IPS DF 6.9 (cell line): Measurements from ENCODE around the gene IRAK1.
A peak's percentile ranks its signal among the peaks of the same experiment; 100 is the strongest.

Experiments
- DNase-seq: peaks from one replicate; pipeline ENCODE4 v3.0.0-alpha.2; 2013; ENCODE audit warnings: low read depth, low spot score
- H3K27ac ChIP-seq: one replicate; pipeline ENCODE4 v1.5.1; 2013; ENCODE audit warnings: low read length, control low read depth
- H3K27me3 ChIP-seq: 2 replicates; pipeline ENCODE4 v1.6.1; 2013; ENCODE audit warnings: mild to moderate bottlenecking, low read length; ENCODE audit not compliant: control insufficient read depth, insufficient read depth
- H3K36me3 ChIP-seq: 2 replicates; pipeline ENCODE4 v1.6.1; 2013; ENCODE audit warnings: low read length; ENCODE audit not compliant: control insufficient read depth, insufficient read depth
- H3K4me1 ChIP-seq: 2 replicates; pipeline ENCODE4 v1.6.1; 2013; ENCODE audit warnings: low read length; ENCODE audit not compliant: control insufficient read depth, insufficient read depth
- H3K4me3 ChIP-seq: 2 replicates; pipeline ENCODE4 v1.5.1; 2013; ENCODE audit warnings: mild to moderate bottlenecking, low read length
- H3K9me3 ChIP-seq: 2 replicates; pipeline ENCODE4 v1.6.1; 2013; ENCODE audit warnings: low read length, inconsistent platforms; ENCODE audit not compliant: control insufficient read depth, insufficient read depth
- WGBS: extraction: QIAGEN DNeasy Blood & Tissue Kit; methylation state at CpG from one replicate; pipeline ENCODE4 v1.1.7; 2013; ENCODE audit warnings: mixed read lengths, missing lambda C conversion rate; ENCODE audit not compliant: insufficient read length, insufficient coverage; 5-methylcytosine and 5-hydroxymethylcytosine counted together

IRAK1 gene

GRCh38 chrX:154019633-154020528 is at the start of gene IRAK1:
Gene IRAK1 (minus strand): TSS chrX:154019902. CDS start chrX:154019812, 90 bp downstream.
- H3K27me3 ChIP-seq = no peaks in the 10 kb centered on the region
- H3K36me3 ChIP-seq = peaks cover 7% of the 10 kb centered on the region; the same call in 1 of the 2 replicates
- peak within 1 kb of the TSS; percentile 23; the same call in 1 of the 2 replicates for H3K4me3 ChIP-seq
- H3K27ac ChIP-seq = no peak within 1 kb of the TSS
- no peak for DNase-seq
- no CpG with 5 or more reads among the region's 99 CpGs for WGBS
- peaks cover 8% of the 10 kb centered on the region for H3K4me1 ChIP-seq
- H3K9me3 ChIP-seq = no peaks in the 10 kb centered on the region

- DNase-seq = no peak
- Histone ChIP-seq H3K36me3 (no peaks in the 10 kb centered on the region), H3K4me1 (no peaks in the 10 kb centered on the region), H3K9me3 (no peaks in the 10 kb centered on the region), H3K27me3 (no peaks in the 10 kb centered on the region), H3K27ac (no peak overlapping the region), H3K4me3 (no peak overlapping the region)
- WGBS = no CpG with 5 or more reads among the region's 3 CpGs
Measured at GRCh38 chrX:154068560-154068959, 48.9 kb upstream of the IRAK1 start.

- no peak for DNase-seq
- Histone ChIP-seq H3K27me3 (no peaks in the 10 kb centered on the region), H3K4me1 (no peaks in the 10 kb centered on the region), H3K27ac (no peak overlapping the region), H3K9me3 (no peaks in the 10 kb centered on the region), H3K4me3 (no peak overlapping the region), H3K36me3 (no peaks in the 10 kb centered on the region)
- no CpG with 5 or more reads among the region's 9 CpGs for WGBS
Measured at GRCh38 chrX:154064637-154065435, 45.1 kb upstream of the IRAK1 start.

- no peak overlapping the region for H3K27ac ChIP-seq
- no peaks in the 10 kb centered on the region for H3K4me1 ChIP-seq
- no peaks in the 10 kb centered on the region for H3K36me3 ChIP-seq
- H3K4me3 ChIP-seq = no peak overlapping the region
- no CpG with 5 or more reads among the region's 4 CpGs for WGBS
- no peak for DNase-seq
- H3K9me3 ChIP-seq = no peaks in the 10 kb centered on the region
- H3K27me3 ChIP-seq = no peaks in the 10 kb centered on the region
Measured at GRCh38 chrX:154063234-154063633, 43.5 kb upstream of the IRAK1 start.

GRCh38 chrX:154061801-154062200 is 42.1 kb upstream of the IRAK1 start:
- Histone ChIP-seq H3K27me3 (no peaks in the 10 kb centered on the region), H3K36me3 (no peaks in the 10 kb centered on the region), H3K27ac (no peak overlapping the region), H3K9me3 (no peaks in the 10 kb centered on the region), H3K4me3 (no peak overlapping the region), H3K4me1 (no peaks in the 10 kb centered on the region)
- no peak for DNase-seq
- WGBS = no CpG with 5 or more reads among the region's 8 CpGs

GRCh38 chrX:154059729-154060245 is 40.1 kb upstream of the IRAK1 start:
- no peak for DNase-seq
- Histone ChIP-seq H3K27ac (no peak overlapping the region), H3K4me3 (no peak overlapping the region), H3K27me3 (no peaks in the 10 kb centered on the region), H3K9me3 (no peaks in the 10 kb centered on the region), H3K36me3 (no peaks in the 10 kb centered on the region), H3K4me1 (no peaks in the 10 kb centered on the region)
- no CpG with 5 or more reads among the region's 5 CpGs for WGBS

- no peaks in the 10 kb centered on the region for H3K27me3 ChIP-seq
- no peaks in the 10 kb centered on the region for H3K9me3 ChIP-seq
- H3K27ac ChIP-seq = no peak overlapping the region
- no peak for DNase-seq
- H3K4me1 ChIP-seq = no peaks in the 10 kb centered on the region
- no peak overlapping the region for H3K4me3 ChIP-seq
- H3K36me3 ChIP-seq = no peaks in the 10 kb centered on the region
- WGBS = no CpG with 5 or more reads among the region's 1 CpG
Measured at GRCh38 chrX:154059231-154059630, 39.5 kb upstream of the IRAK1 start.

GRCh38 chrX:154058214-154058997 is 38.7 kb upstream of the IRAK1 start:
- Histone ChIP-seq H3K9me3 (no peaks in the 10 kb centered on the region), H3K27ac (no peak overlapping the region), H3K4me3 (no peak overlapping the region), H3K4me1 (no peaks in the 10 kb centered on the region), H3K36me3 (no peaks in the 10 kb centered on the region), H3K27me3 (no peaks in the 10 kb centered on the region)
- DNase-seq = no peak
- no CpG with 5 or more reads among the region's 11 CpGs for WGBS

GRCh38 chrX:154057791-154058190 is 38.1 kb upstream of the IRAK1 start:
- Histone ChIP-seq H3K4me1 (no peaks in the 10 kb centered on the region), H3K27me3 (no peaks in the 10 kb centered on the region), H3K27ac (no peak overlapping the region), H3K4me3 (no peak overlapping the region), H3K9me3 (no peaks in the 10 kb centered on the region), H3K36me3 (no peaks in the 10 kb centered on the region)
- no CpG with 5 or more reads among the region's 1 CpG for WGBS
- no peak for DNase-seq

GRCh38 chrX:154056770-154057241 is 37.1 kb upstream of the IRAK1 start:
- WGBS = no CpG with 5 or more reads among the region's 8 CpGs
- H3K27ac ChIP-seq = no peak overlapping the region
- no peaks in the 10 kb centered on the region for H3K4me1 ChIP-seq
- H3K9me3 ChIP-seq = no peaks in the 10 kb centered on the region
- H3K27me3 ChIP-seq = no peaks in the 10 kb centered on the region
- no peaks in the 10 kb centered on the region for H3K36me3 ChIP-seq
- DNase-seq = no peak
- H3K4me3 ChIP-seq = no peak overlapping the region
